Hepatocyte (in vitro differentiated cells): Measurements from ENCODE around the gene LAMB4. TPM values are rescaled to one million over a fixed set of nuclear protein-coding genes. Genes with fewer than 3 reads are reported as not detected.

Experiments
- DNase-seq: peaks from one replicate; pipeline ENCODE4 v3.0.0-alpha.2; 2016; ENCODE audit warnings: low spot score
- H2AFZ ChIP-seq: fragments of 200-600 bp; sonication (generic); 2 replicates; pipeline ENCODE4 v1.6.0; 2016; ENCODE audit warnings: antibody characterized with exemption, mild to moderate bottlenecking
- H3K27ac ChIP-seq: fragments of 200-600 bp; sonication (generic); 2 replicates; pipeline ENCODE4 v1.5.1; 2016; ENCODE audit warnings: mild to moderate bottlenecking
- H3K27me3 ChIP-seq: fragments of 200-600 bp; sonication (generic); 2 replicates; pipeline ENCODE4 v1.6.1; 2016
- H3K36me3 ChIP-seq: fragments of 200-600 bp; sonication (generic); replicated peaks from 2 replicates; pipeline ENCODE4 v1.5.1; 2016; ENCODE audit warnings: low read depth; ENCODE audit not compliant: insufficient read depth
- H3K4me1 ChIP-seq: fragments of 200-600 bp; sonication (generic); 2 replicates; pipeline ENCODE4 v1.5.1; 2016; ENCODE audit warnings: mild to moderate bottlenecking, moderate library complexity; ENCODE audit not compliant: insufficient read depth
- H3K4me2 ChIP-seq: fragments of 200-600 bp; sonication (generic); 2 replicates; pipeline ENCODE4 v1.6.0; 2016
- H3K4me3 ChIP-seq: fragments of 200-600 bp; sonication (generic); 2 replicates; pipeline ENCODE4 v1.5.1; 2016; ENCODE audit warnings: mild to moderate bottlenecking
- H3K79me2 ChIP-seq: fragments of 200-600 bp; sonication (generic); 2 replicates; pipeline ENCODE4 v1.6.0; 2017; ENCODE audit warnings: mild to moderate bottlenecking
- H3K9me2 ChIP-seq: fragments of 200-600 bp; sonication (generic); replicated peaks from 2 replicates; pipeline ENCODE4 v1.6.0; 2017; ENCODE audit warnings: mild to moderate bottlenecking; ENCODE audit not compliant: insufficient read depth
- H3K9me3 ChIP-seq: fragments of 200-600 bp; sonication (generic); 2 replicates; pipeline ENCODE4 v1.5.1; 2016; ENCODE audit warnings: low read depth, mild to moderate bottlenecking
- H4K20me1 ChIP-seq: fragments of 200-600 bp; sonication (generic); 2 replicates; pipeline ENCODE4 v1.6.0; 2016; ENCODE audit warnings: mild to moderate bottlenecking; ENCODE audit not compliant: insufficient read depth, poor library complexity, severe bottlenecking
- EZH2 ChIP-seq: fragments of 200-600 bp; sonication (generic); IDR thresholded peaks from 2 replicates; pipeline ENCODE4 v1.6.1; 2016; ENCODE audit warnings: antibody characterized with exemption, mild to moderate bottlenecking, borderline replicate concordance
- EZH2phosphoT487 ChIP-seq: fragments of 200-600 bp; sonication (generic); IDR thresholded peaks from one replicate; pipeline ENCODE4 v1.6.1; 2018; ENCODE audit warnings: antibody characterized with exemption, mild to moderate bottlenecking, low read depth, moderate library complexity; ENCODE audit not compliant: unreplicated experiment, severe bottlenecking
- whole genome bisulfite sequencing: methylation state at CpG from one replicate; pipeline ENCODE4 v1.1.6; 2016; ENCODE audit warnings: low lambda C conversion rate; ENCODE audit errors: missing lambda C conversion rate; 5-methylcytosine and 5-hydroxymethylcytosine counted together
- polyA plus RNA-seq: library from polyadenylated mRNA; unstranded; fragments of >200 nt; fragmentation: Nextera tagmentation; extraction: Ambion mirVana; gene quantifications from 2 replicates; pipeline ENCODE4 v1.2.1, GENCODE V29; 2016
- total RNA-seq: library from RNA; depleted of rRNA; stranded (reverse); fragments of >200 nt; gene quantifications from 2 replicates; pipeline ENCODE4 v1.2.3, GENCODE V29; 2014
- TF ChIP-seq, protein P1 (sequence below): fragments of 200-600 bp; sonication (generic); IDR thresholded peaks from 2 replicates; pipeline ENCODE4 v1.5.1; 2016; ENCODE audit warnings: antibody characterized with exemption, mild to moderate bottlenecking; ENCODE audit not compliant: poor library complexity

Gene LAMB4
- total and polyA plus RNA-seq, 2 experiments from 2014 or later, result 1.3 to 1.9 TPM

GRCh38 chr7:108063520-108063933 is 66.6 kb downstream of the LAMB4 start:
- Histone ChIP-seq H3K27ac (no peak overlapping the region), H3K9me3 (no peaks in the 10 kb centered on the region), H3K9me2 (no peaks in the 10 kb centered on the region), H2AFZ (no peak overlapping the region), H3K4me1 (no peaks in the 10 kb centered on the region), H4K20me1 (no peaks in the 10 kb centered on the region), H3K79me2 (no peaks in the 10 kb centered on the region), H3K27me3 (no peaks in the 10 kb centered on the region), H3K36me3 (no peaks in the 10 kb centered on the region), H3K4me2 (no peak overlapping the region), H3K4me3 (no peak overlapping the region)
- peak; percentile 33 for DNase-seq
- 49% methylated on average over 5 of the region's 5 CpGs for WGBS
- TF ChIP-seq EZH2phosphoT487 (no peak), EZH2 (no peak)
- TF ChIP-seq, protein P1, sequence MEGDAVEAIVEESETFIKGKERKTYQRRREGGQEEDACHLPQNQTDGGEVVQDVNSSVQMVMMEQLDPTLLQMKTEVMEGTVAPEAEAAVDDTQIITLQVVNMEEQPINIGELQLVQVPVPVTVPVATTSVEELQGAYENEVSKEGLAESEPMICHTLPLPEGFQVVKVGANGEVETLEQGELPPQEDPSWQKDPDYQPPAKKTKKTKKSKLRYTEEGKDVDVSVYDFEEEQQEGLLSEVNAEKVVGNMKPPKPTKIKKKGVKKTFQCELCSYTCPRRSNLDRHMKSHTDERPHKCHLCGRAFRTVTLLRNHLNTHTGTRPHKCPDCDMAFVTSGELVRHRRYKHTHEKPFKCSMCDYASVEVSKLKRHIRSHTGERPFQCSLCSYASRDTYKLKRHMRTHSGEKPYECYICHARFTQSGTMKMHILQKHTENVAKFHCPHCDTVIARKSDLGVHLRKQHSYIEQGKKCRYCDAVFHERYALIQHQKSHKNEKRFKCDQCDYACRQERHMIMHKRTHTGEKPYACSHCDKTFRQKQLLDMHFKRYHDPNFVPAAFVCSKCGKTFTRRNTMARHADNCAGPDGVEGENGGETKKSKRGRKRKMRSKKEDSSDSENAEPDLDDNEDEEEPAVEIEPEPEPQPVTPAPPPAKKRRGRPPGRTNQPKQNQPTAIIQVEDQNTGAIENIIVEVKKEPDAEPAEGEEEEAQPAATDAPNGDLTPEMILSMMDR, result no peak

GRCh38 chr7:108062250-108063014 is 67.7 kb downstream of the LAMB4 start:
- WGBS, result 92% methylated on average over 5 of the region's 5 CpGs
- Histone ChIP-seq H4K20me1 (no peaks in the 10 kb centered on the region), H3K4me2 (no peak overlapping the region)

DNA sequence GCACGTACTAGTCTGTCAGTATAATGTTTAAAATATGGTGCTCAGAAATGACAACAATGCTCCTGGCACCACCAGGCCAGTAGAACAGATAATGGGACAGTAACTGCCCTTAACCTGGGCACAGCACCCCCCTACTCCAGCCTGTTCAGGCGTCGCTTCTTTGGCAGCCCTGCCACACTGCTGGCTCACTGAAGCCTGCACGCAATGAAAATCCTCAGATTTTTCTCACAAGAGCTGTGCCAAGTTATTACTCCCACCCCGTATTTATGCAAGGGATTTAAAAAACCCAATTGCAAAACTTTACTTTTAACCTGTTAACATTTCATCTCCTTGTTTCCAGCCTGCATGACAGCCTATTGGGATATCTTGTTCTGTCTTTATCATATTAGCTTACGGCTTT is 70.6 kb downstream of the LAMB4 start:
- 86% methylated on average over 6 of the region's 6 CpGs for WGBS
- no peaks in the 10 kb centered on the region for H4K20me1 ChIP-seq
- DNase-seq, result no peak

More at GRCh38 chr7:108062250-108063014, 67.7 kb downstream of the LAMB4 start:
- no peak overlapping the region for H3K27ac ChIP-seq
- H2AFZ ChIP-seq, result no peak overlapping the region
- H3K4me1 ChIP-seq, result no peaks in the 10 kb centered on the region
- H3K9me2 ChIP-seq, result no peaks in the 10 kb centered on the region
- H3K9me3 ChIP-seq, result no peaks in the 10 kb centered on the region
- no peaks in the 10 kb centered on the region for H3K36me3 ChIP-seq
- TF ChIP-seq EZH2phosphoT487, result no peak
- TF ChIP-seq, protein P1, result no peak
- TF ChIP-seq EZH2, result no peak
- no peaks in the 10 kb centered on the region for H3K79me2 ChIP-seq
- DNase-seq, result no peak
- H3K27me3 ChIP-seq, result no peaks in the 10 kb centered on the region
- H3K4me3 ChIP-seq, result no peak overlapping the region

More for the DNA sequence above, 70.6 kb downstream of the LAMB4 start:
- Histone ChIP-seq H3K79me2 (no peaks in the 10 kb centered on the region), H3K9me3 (no peaks in the 10 kb centered on the region), H3K4me1 (no peaks in the 10 kb centered on the region), H3K27ac (no peak overlapping the region), H3K27me3 (no peaks in the 10 kb centered on the region), H2AFZ (no peak overlapping the region), H3K9me2 (no peaks in the 10 kb centered on the region), H3K36me3 (no peaks in the 10 kb centered on the region), H3K4me2 (no peak overlapping the region), H3K4me3 (no peak overlapping the region)
- TF ChIP-seq, protein P1, result no peak
- TF ChIP-seq EZH2phosphoT487 (no peak), EZH2 (no peak)
